Spleen (tissue), 7 donors: Measurements from ENCODE around the gene YARS1.

Source experiments
- POLR2A ChIP-seq, 3 donors: fragments of 450-650 bp; IDR thresholded peaks; one replicate each; pipeline ENCODE4 v1.5.1; 2017; ENCODE audit warnings: antibody characterized with exemption in 3 of 3, mild to moderate bottlenecking in 1 of 3
- POLR2AphosphoS5 ChIP-seq, 3 donors: sonication (generic); formaldehyde crosslinking; IDR thresholded peaks; one replicate each; pipeline ENCODE4 v1.5.1; 2017; ENCODE audit warnings: antibody characterized with exemption in 3 of 3
- TF ChIP-seq, protein P1 (sequence below), 11 experiments: fragments of 200-600 bp in 7 of 11; fragments of 450-650 bp in 4 of 11; sonication (generic) in 4 of 11; IDR thresholded peaks in 8 of 11; conservative IDR thresholded peaks in 3 of 11; 1 replicate in 7 of 11; 2 replicates in 4 of 11; pipeline versions ENCODE4 v1.4.0 to v1.8.0; 2016 to 2021; ENCODE audit warnings: antibody characterized with exemption in 11 of 11, inconsistent platforms in 4 of 11, mild to moderate bottlenecking in 1 of 11
- donor health status: DM: no; HTN: no; CAD: no; lungs with moderate emphysema.
- donor health status: DM: no; HTN: no; CAD: no.
- donor health status: DM: no; HTN: no; CAD: no.

DNA sequence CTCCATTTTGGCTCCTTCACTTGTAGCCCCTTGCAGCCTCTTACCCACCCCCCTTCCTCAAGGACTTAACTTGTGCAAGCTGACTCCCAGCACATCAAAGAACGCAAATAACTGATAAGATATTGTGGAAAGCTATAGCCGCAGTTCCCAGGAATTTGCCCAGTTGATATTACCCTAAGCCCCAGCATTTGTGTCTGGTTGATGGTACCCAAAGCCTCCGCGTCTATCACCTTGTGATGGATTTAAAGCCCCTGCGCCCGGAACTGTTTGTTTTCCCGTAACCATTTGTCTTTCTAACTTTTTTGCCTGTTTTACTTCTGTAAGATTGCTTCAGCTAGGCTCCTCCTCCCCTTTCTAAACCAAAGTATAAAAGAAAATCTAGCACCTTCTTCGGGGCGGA, 5.9 kb downstream of the YARS1 start:
- TF ChIP-seq, protein P1, sequence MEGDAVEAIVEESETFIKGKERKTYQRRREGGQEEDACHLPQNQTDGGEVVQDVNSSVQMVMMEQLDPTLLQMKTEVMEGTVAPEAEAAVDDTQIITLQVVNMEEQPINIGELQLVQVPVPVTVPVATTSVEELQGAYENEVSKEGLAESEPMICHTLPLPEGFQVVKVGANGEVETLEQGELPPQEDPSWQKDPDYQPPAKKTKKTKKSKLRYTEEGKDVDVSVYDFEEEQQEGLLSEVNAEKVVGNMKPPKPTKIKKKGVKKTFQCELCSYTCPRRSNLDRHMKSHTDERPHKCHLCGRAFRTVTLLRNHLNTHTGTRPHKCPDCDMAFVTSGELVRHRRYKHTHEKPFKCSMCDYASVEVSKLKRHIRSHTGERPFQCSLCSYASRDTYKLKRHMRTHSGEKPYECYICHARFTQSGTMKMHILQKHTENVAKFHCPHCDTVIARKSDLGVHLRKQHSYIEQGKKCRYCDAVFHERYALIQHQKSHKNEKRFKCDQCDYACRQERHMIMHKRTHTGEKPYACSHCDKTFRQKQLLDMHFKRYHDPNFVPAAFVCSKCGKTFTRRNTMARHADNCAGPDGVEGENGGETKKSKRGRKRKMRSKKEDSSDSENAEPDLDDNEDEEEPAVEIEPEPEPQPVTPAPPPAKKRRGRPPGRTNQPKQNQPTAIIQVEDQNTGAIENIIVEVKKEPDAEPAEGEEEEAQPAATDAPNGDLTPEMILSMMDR (IDR thresholded peaks at IDR 0.05 in 8 of 11, conservative IDR thresholded peaks at IDR 0.05 in 3 of 11) = no peak
- TF ChIP-seq POLR2AphosphoS5 (IDR thresholded peaks at IDR 0.05) = no peak
- TF ChIP-seq POLR2A (IDR thresholded peaks at IDR 0.05) = no peak
